GM18951 (cell line): ENCODE measurements around the gene ERBB4.
"Not testable (repeated sequence)": the region's sequence is repeated elsewhere in the genome, so short reads cannot be mapped to it uniquely, and the experiment has no call there.

Experiments
- POLR2A ChIP-seq: IDR thresholded peaks from 4 replicates; pipeline ENCODE4 v1.6.1; 2011; ENCODE audit warnings: mild to moderate bottlenecking; ENCODE audit not compliant: insufficient read length, insufficient read depth; ENCODE audit errors: extremely low read depth
- in situ Hi-C: fragments of 300-500 bp; cut with MboI; formaldehyde crosslinking; loops from one replicate; pipeline ENCODE4 v1.12.0; 2022; ENCODE audit warnings: low sequenced_read_pairs, mixed read lengths, inconsistent platforms; ENCODE audit not compliant: unreplicated experiment

ERBB4 gene

GRCh38 chr2:212193803-212194202 lies 344.8 kb downstream of the ERBB4 start:
- no peak for TF ChIP-seq POLR2A
- in situ Hi-C loops, result no loop called here

- TF ChIP-seq POLR2A, result no peak
- in situ Hi-C loops, result no loop called here
Observed at GRCh38 chr2:212193056-212193455, 345.5 kb downstream of the ERBB4 start.

DNA sequence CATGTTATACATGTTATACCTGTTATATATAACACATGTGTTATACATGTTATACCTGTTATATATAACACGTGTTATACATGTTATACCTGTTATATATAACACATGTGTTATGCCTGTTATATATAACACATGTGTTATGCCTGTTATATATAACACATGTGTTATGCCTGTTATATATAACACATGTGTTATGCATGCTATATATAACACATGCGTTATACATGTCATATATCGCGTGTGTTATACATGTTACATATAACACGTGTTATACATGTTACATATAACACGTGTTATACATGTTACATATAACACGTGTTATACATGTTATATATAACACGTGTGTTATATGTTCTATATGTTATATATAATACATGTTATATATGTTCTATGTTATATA lies 347.2 kb downstream of the ERBB4 start:
- in situ Hi-C loops, result not testable (repeated sequence)

GRCh38 chr2:212186166-212186565 lies 352.4 kb downstream of the ERBB4 start:
- in situ Hi-C loops, result no loop called here
- TF ChIP-seq POLR2A, result no peak

DNA sequence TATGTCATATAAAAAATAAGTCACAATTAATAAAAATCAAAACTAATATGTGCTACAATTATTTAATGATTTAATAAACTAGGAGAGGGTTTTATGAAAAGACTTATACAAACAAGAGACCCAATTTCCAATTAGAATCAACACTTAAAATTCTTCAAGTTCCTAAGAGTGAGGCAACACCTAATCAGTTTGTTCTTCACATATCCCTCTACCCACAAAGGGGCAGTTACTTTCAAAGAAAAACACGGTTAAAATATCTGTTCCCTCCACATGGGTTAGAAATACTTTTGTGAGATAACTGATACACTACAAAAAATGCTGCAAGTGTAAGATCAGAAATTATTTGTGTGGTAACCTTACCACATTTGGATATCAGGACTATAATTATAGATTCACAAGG lies 357.0 kb downstream of the ERBB4 start:
- in situ Hi-C loops, result no loop called here
- no peak for TF ChIP-seq POLR2A

GRCh38 chr2:212180408-212181083 lies 358.1 kb downstream of the ERBB4 start:
- in situ Hi-C loops, result no loop called here
- TF ChIP-seq POLR2A, result no peak

GRCh38 chr2:212177724-212178123 lies 360.9 kb downstream of the ERBB4 start:
- in situ Hi-C loops, result no loop called here

GRCh38 chr2:212176151-212176550 lies 362.5 kb downstream of the ERBB4 start:
- no peak for TF ChIP-seq POLR2A
- in situ Hi-C loops, result no loop called here

More at GRCh38 chr2:212177724-212178123, 360.9 kb downstream of the ERBB4 start:
- no peak for TF ChIP-seq POLR2A

- TF ChIP-seq POLR2A, result no peak
- in situ Hi-C loops, result no loop called here
Observed at GRCh38 chr2:212173756-212174510, 364.7 kb downstream of the ERBB4 start.

DNA sequence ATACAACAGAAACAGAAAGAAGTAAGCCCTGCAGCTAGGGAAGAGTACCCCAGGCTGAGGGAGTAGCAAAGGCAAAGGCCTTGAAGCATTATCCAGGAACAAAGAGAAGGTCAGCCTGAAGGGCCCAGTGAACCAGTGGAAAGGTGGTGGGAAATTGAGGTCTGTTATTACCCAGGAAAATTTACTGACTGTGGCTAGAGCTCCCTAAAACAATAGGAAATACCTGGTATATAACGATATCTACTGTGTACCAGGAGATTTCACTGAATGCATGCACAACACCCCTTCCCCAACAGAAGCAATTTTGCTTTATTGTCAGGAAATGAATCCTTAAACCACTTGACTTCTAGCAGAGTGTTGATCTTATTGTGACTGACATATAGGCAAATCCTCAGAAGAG lies 365.3 kb downstream of the ERBB4 start:
- in situ Hi-C loops, result no loop called here
- no peak for TF ChIP-seq POLR2A

DNA sequence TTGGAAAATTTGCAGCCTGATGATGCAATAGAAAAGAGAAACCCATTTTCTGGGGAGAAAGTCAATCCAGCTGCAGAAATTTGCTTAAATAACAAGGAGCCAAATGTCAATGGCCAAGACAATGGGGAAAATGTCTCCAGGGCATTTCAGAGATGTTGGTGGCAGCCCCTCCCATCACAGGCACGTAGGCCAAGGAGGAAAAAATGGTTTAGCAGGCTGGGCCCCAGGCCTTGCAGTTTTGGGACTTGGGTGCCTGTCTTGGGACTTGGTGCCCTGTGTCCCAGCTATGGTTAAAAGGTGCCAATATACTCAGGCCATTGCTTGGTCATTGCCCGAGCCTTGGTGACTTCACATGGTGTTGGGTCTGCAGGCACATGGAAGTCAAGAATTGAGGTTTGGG lies 368.2 kb downstream of the ERBB4 start:
- in situ Hi-C loops, result no loop called here
- TF ChIP-seq POLR2A, result no peak

- in situ Hi-C loops, result no loop called here
- no peak for TF ChIP-seq POLR2A
Observed at GRCh38 chr2:212158081-212158480, 380.5 kb downstream of the ERBB4 start.

- TF ChIP-seq POLR2A, result no peak
- in situ Hi-C loops, result no loop called here
Observed at GRCh38 chr2:212157012-212157411, 381.6 kb downstream of the ERBB4 start.

DNA sequence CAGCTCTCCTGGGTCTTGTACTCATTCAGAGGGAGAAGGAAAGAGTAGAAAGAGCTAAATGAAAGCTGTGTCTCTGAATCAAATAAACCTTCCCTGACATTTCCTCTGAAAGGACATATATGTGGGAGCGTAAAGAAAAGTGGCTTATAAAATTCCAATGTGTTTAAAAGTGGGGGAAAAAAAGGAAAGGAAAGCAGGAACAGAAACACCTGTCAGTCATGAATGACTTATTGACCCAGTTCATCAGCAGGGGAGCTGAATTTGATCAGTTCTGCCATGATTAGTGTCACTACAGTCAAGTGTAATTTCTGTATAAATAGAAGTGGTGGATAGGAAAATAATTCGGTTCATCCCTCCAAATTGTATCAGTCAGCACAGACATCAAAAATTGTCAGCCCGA lies 382.5 kb downstream of the ERBB4 start:
- in situ Hi-C loops, result no loop called here
- TF ChIP-seq POLR2A, result no peak

DNA sequence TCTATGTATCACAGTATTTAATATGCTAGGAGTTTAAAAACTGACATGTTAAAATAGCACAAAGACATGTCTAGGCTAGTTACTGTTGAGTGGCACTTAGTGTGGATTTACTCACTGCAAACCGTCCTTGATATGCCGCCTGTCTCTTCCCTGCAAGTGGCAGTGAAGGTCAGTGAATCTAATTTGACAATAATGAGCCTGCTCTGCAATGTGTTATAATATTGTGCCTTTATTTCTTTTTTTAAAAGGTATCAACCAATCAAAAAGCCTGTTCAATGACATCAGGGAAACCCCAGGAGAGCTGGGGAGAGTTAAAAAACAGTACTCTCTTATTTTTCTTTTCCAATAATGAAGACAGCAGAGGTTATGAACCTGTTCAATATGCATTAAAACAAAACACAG lies 384.1 kb downstream of the ERBB4 start:
- in situ Hi-C loops, result no loop called here
- no peak for TF ChIP-seq POLR2A

GRCh38 chr2:212153923-212154322 lies 384.7 kb downstream of the ERBB4 start:
- no peak for TF ChIP-seq POLR2A
- in situ Hi-C loops, result no loop called here
